ENCODE results near the gene COL4A1.

The COL4A1 gene

GRCh38 chr13:110306960-110307766, at the start of gene COL4A1, which contains the start of gene COL4A2:
TSS of gene COL4A1 (minus strand) at chr13:110307157. CDS start at chr13:110307027, 130 bp downstream.
TSS of gene COL4A2 (plus strand) at chr13:110307284. CDS start at chr13:110307904, 620 bp downstream.
- TF ChIP-seq GATA2 (IDR thresholded peaks at IDR 0.05; ENCODE audit: low read depth, low read length) (no peak), GATA3 (IDR thresholded peaks at IDR 0.05; ENCODE audit: low read depth, low read length) (no peak)

GRCh38 chr13:110356362-110356761, 49.4 kb upstream of the COL4A1 start:
- TF ChIP-seq GATA2 (IDR thresholded peaks at IDR 0.05; ENCODE audit: low read depth, low read length) = no peak
- TF ChIP-seq GATA3 (IDR thresholded peaks at IDR 0.05; ENCODE audit: low read depth, low read length) = no peak

- TF ChIP-seq GATA3 (IDR thresholded peaks at IDR 0.05; ENCODE audit: low read depth, low read length) (no peak), GATA2 (IDR thresholded peaks at IDR 0.05; ENCODE audit: low read depth, low read length) (no peak)
These were observed 47.9 kb upstream of the COL4A1 start for GRCh38 chr13:110354715-110355473.

GRCh38 chr13:110354123-110354627, 47.2 kb upstream of the COL4A1 start:
- TF ChIP-seq GATA2 (IDR thresholded peaks at IDR 0.05; ENCODE audit: low read depth, low read length) (no peak), GATA3 (IDR thresholded peaks at IDR 0.05; ENCODE audit: low read depth, low read length) (no peak)

GRCh38 chr13:110353339-110353977, 46.5 kb upstream of the COL4A1 start:
- no peak for TF ChIP-seq GATA2 (IDR thresholded peaks at IDR 0.05; ENCODE audit: low read depth, low read length)

GRCh38 chr13:110352735-110353134, 45.8 kb upstream of the COL4A1 start:
- no peak for TF ChIP-seq GATA3 (IDR thresholded peaks at IDR 0.05; ENCODE audit: low read depth, low read length)
- no peak for TF ChIP-seq GATA2 (IDR thresholded peaks at IDR 0.05; ENCODE audit: low read depth, low read length)

- TF ChIP-seq GATA3 (IDR thresholded peaks at IDR 0.05; ENCODE audit: low read depth, low read length) = no peak
- no peak for TF ChIP-seq GATA2 (IDR thresholded peaks at IDR 0.05; ENCODE audit: low read depth, low read length)
These were observed 44.9 kb upstream of the COL4A1 start for GRCh38 chr13:110351636-110352420.

GRCh38 chr13:110350509-110350908, 43.6 kb upstream of the COL4A1 start:
- TF ChIP-seq GATA2 (IDR thresholded peaks at IDR 0.05; ENCODE audit: low read depth, low read length) (no peak), GATA3 (IDR thresholded peaks at IDR 0.05; ENCODE audit: low read depth, low read length) (no peak)

- TF ChIP-seq GATA2 (IDR thresholded peaks at IDR 0.05; ENCODE audit: low read depth, low read length) (no peak), GATA3 (IDR thresholded peaks at IDR 0.05; ENCODE audit: low read depth, low read length) (no peak)
These were observed 43.1 kb upstream of the COL4A1 start for GRCh38 chr13:110350049-110350448.

GRCh38 chr13:110349239-110349638, 42.3 kb upstream of the COL4A1 start:
- no peak for TF ChIP-seq GATA2 (IDR thresholded peaks at IDR 0.05; ENCODE audit: low read depth, low read length)
- no peak for TF ChIP-seq GATA3 (IDR thresholded peaks at IDR 0.05; ENCODE audit: low read depth, low read length)

GRCh38 chr13:110348309-110349105, 41.5 kb upstream of the COL4A1 start:
- TF ChIP-seq GATA2 (IDR thresholded peaks at IDR 0.05; ENCODE audit: low read depth, low read length) (no peak), GATA3 (IDR thresholded peaks at IDR 0.05; ENCODE audit: low read depth, low read length) (no peak)

GRCh38 chr13:110347535-110348308, 40.8 kb upstream of the COL4A1 start:
- TF ChIP-seq GATA2 (IDR thresholded peaks at IDR 0.05; ENCODE audit: low read depth, low read length) = no peak
- no peak for TF ChIP-seq GATA3 (IDR thresholded peaks at IDR 0.05; ENCODE audit: low read depth, low read length)

All from SH-SY5Y (cell line).